ENCODE measurements around the gene BRSK2. TPM values are rescaled to one million over a fixed set of nuclear protein-coding genes. Genes with fewer than 3 reads are reported as not detected.

The BRSK2 gene
- total RNA-seq, 4 donors from 2014 or later: 0.23 to 0.68 TPM; not detected in 2

GRCh38 chr11:1395773-1396374, 6.1 kb downstream of the BRSK2 start:
- DNase-seq (ENCODE audit: low spot score in 2 of 2): no peak
- intact Hi-C loops (cut with DNase I; ENCODE audit: low total_unique reads): no loop called here

DNA sequence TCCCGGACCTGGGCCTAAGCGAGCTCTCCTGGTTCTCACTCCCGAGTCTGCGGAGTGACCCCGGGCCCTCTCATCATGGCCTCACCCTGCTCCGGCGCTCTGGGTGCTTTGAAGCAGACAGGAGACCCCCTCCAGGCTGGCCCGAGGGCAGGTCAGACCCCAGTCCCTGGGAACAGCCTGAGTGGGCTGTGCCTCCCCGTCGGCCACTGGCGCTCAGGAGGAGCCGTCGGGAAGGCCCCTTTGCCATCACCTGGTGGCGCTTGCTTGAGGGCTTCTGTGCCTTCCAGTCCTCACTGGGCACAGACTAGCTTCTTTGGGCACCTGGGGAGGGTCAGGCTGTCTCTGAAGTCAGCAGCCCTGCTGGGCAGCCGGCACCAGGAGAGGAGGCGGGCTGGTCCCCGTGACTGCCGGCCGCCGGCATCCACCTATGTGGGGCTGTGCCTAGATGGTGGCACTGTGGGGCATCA, 6.7 kb downstream of the BRSK2 start:
- 82 to 93% methylated on average over 18 to 20 of the region's 20 CpGs for WGBS, 2 donors
- intact Hi-C loops (cut with DNase I; ENCODE audit: low total_unique reads): no loop called here
- TF ChIP-seq CTCF (IDR thresholded peaks at IDR 0.05) (no peak), POLR2A (IDR thresholded peaks at IDR 0.05) (no peak)
- no peak overlapping the region for H3K4me3 ChIP-seq (ENCODE audit: low read depth, poor library complexity, severe bottlenecking)
- DNase-seq (ENCODE audit: low spot score in 2 of 2): no peak

More at GRCh38 chr11:1395773-1396374, 6.1 kb downstream of the BRSK2 start:
- H3K4me3 ChIP-seq (ENCODE audit: low read depth, poor library complexity, severe bottlenecking): no peak overlapping the region
- WGBS, 2 donors: 77 to 78% methylated on average over 18 to 19 of the region's 19 CpGs
- TF ChIP-seq POLR2A (IDR thresholded peaks at IDR 0.05) (no peak), CTCF (IDR thresholded peaks at IDR 0.05) (no peak)

DNA sequence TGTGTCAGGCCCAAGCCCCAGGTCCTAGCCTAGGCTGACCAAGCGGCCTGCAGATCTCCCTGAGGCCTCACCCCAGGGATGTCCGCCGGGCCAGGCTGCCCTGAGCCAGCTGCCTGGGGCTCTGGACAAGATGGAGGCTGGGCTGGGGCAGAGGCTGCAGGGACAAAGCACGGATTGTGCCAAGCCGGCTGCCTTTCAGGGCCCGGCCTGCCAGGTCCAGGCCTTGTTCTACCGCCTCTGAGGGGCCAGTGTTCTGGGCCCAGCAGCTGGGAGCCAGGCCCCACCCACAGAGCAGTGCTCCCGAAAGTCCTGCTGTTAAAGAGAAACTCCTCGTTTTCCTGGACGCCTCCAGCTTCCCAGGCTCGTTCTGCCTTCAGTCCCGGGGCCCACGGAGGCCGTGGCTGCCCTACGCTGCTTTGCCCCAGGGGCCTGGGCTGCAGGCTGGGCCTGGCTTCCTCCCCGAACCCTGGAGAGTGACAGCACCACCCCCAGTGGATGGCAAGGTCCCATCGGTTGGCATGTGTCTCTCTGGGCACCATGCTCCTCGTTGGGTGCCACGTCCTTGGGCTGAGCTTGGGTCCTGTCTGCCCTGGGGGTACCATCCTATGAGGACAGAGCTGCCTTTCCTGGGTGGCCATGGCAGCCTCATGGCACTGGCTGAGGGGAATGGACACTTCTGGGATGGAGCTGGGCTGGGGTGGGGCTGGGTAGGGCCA, 7.6 kb downstream of the BRSK2 start:
- intact Hi-C loops (cut with DNase I; ENCODE audit: low total_unique reads): no loop called here
- TF ChIP-seq POLR2A (IDR thresholded peaks at IDR 0.05): no peak
- no peak for TF ChIP-seq CTCF (IDR thresholded peaks at IDR 0.05)
- H3K4me3 ChIP-seq (ENCODE audit: low read depth, poor library complexity, severe bottlenecking): no peak overlapping the region
- no peak for DNase-seq (ENCODE audit: low spot score in 2 of 2)
- WGBS, 2 donors: 64 to 68% methylated on average over 14 to 15 of the region's 19 CpGs

DNA sequence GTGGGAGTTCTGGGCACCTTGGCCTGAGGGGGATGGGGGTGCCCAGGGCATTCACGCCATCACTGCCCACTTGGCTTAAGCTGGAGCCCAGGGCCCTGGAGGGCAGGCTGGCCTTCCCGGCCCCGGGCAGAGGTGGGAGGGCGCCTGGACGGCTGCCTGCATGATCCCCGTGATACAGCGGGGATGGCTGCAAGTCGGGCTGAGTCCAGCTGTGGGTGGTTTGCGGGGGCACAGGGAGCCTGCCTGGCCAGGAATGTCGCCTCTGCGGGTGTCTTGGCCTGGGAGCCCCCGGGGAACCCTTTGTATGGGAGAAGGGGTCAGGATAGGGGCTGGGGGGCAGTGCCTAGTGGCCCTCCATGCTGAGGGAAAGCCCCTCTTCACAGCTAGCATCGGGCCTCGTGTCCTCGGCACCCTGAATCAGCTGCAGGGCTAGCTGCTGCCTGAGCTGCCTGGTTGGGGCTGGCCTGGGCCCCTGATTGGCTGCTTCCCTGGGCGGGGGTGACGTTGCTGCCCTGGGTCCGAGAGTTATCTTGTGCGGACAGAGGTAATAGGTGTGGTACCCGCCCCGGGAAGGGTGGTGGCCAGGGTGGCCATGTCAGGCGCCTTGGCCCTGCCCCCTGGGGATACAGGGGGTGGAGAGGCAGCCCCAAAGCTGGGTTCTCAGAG, 8.3 kb downstream of the BRSK2 start:
- intact Hi-C loops (cut with DNase I; ENCODE audit: low total_unique reads): no loop called here
- TF ChIP-seq POLR2A (IDR thresholded peaks at IDR 0.05): no peak
- no peak for TF ChIP-seq CTCF (IDR thresholded peaks at IDR 0.05)
- DNase-seq (ENCODE audit: low spot score in 2 of 2): no peak
- no peak overlapping the region for H3K4me3 ChIP-seq (ENCODE audit: low read depth, poor library complexity, severe bottlenecking)
- 71 to 76% methylated on average over 14 to 21 of the region's 22 CpGs for WGBS, 2 donors

- 81 to 88% methylated on average over 18 to 23 of the region's 23 CpGs for WGBS, 2 donors
- DNase-seq (ENCODE audit: low spot score in 2 of 2): no peak
- H3K4me3 ChIP-seq (ENCODE audit: low read depth, poor library complexity, severe bottlenecking): no peak overlapping the region
- intact Hi-C loops (cut with DNase I; ENCODE audit: low total_unique reads): no loop called here
- no peak for TF ChIP-seq POLR2A (IDR thresholded peaks at IDR 0.05)
- TF ChIP-seq CTCF (IDR thresholded peaks at IDR 0.05): no peak
Measured at GRCh38 chr11:1398528-1399235, 8.9 kb downstream of the BRSK2 start.
